Nephron (organoid): Measurements from ENCODE around the gene LANCL1.
"Not testable (repeated sequence)": the region's sequence is repeated elsewhere in the genome, so short reads cannot be mapped to it uniquely, and the experiment has no call there.

Experiments
- H3K27ac Mint-ChIP-seq, 3 experiments: 2 replicates each; pipeline ENCODE4 v1.8.0; 2020; ENCODE audit warnings: mixed read lengths in 3 of 3, mild to moderate bottlenecking in 2 of 3, moderate library complexity in 1 of 3
- H3K27me3 Mint-ChIP-seq: 2 replicates; pipeline ENCODE4 v1.8.0; 2021; ENCODE audit warnings: low read depth, mild to moderate bottlenecking, moderate library complexity, mixed read lengths
- H3K36me3 Mint-ChIP-seq: 2 replicates; pipeline ENCODE4 v1.8.0; 2020; ENCODE audit warnings: low read depth, mixed read lengths
- H3K4me1 Mint-ChIP-seq: 2 replicates; pipeline ENCODE4 v1.8.0; 2020; ENCODE audit warnings: mixed read lengths
- H3K4me3 Mint-ChIP-seq, 3 experiments: 2 replicates each; pipeline ENCODE4 v1.8.0; 2020; ENCODE audit warnings: mild to moderate bottlenecking in 3 of 3, mixed read lengths in 3 of 3, moderate library complexity in 2 of 3
- H3K9me3 Mint-ChIP-seq: 2 replicates; pipeline ENCODE4 v1.8.0; 2020; ENCODE audit warnings: mixed read lengths
- TF ChIP-seq, protein P1 (sequence below), 3 experiments: fragments of 200-600 bp; sonication (generic); IDR thresholded peaks; one replicate each; pipeline ENCODE4 v1.5.0; 2021; ENCODE audit warnings: antibody characterized with exemption in 3 of 3; ENCODE audit not compliant: unreplicated experiment in 3 of 3

LANCL1 gene

DNA sequence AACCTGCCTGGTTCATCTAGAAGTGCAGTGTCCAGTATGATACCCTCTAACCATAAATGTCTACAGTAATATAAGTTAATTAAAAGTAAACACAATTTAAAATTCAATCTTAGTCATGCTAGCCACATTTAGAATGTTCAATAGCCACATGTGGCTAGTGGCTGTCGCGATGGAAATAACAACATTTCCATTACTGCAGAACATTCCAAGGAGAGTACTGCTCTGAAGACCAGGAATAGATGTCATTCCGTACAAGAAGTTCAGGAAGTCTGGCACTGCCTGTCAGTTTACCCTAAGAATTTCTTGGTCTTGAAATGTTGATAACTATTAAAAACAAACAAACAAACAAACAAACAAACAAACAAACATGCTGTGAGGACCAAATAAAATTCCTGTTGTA lies 17.2 kb downstream of the LANCL1 start:
- Mint-ChIP-seq H3K4me1 (peaks cover 21% of the 10 kb centered on the region), H3K36me3 (peaks cover 72% of the 10 kb centered on the region), H3K4me3 (no peak overlapping the region), H3K27ac (no peak overlapping the region), H3K9me3 (no peaks in the 10 kb centered on the region), H3K27me3 (no peaks in the 10 kb centered on the region)
- TF ChIP-seq, protein P1, sequence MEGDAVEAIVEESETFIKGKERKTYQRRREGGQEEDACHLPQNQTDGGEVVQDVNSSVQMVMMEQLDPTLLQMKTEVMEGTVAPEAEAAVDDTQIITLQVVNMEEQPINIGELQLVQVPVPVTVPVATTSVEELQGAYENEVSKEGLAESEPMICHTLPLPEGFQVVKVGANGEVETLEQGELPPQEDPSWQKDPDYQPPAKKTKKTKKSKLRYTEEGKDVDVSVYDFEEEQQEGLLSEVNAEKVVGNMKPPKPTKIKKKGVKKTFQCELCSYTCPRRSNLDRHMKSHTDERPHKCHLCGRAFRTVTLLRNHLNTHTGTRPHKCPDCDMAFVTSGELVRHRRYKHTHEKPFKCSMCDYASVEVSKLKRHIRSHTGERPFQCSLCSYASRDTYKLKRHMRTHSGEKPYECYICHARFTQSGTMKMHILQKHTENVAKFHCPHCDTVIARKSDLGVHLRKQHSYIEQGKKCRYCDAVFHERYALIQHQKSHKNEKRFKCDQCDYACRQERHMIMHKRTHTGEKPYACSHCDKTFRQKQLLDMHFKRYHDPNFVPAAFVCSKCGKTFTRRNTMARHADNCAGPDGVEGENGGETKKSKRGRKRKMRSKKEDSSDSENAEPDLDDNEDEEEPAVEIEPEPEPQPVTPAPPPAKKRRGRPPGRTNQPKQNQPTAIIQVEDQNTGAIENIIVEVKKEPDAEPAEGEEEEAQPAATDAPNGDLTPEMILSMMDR (IDR thresholded peaks at IDR 0.05; ENCODE audit: unreplicated experiment in 3 of 3) = no peak

DNA sequence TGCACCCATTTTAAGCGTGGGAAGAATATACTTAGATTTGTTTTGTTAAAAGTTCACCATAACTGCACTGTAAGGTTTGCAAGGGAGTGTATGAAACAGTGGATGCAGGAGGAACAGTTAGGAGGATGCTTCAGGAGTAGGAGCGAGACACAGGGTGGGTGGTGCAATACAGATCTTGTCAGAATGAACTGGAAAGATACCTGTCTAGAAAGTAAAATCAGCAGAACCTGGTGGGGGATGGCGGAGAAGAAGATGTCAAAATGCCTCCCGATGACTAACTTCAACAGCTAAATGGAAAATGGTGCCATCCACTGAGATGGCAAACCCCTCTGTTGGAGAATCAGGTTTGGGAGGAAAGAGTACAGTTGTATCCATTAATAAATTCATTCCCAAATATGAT lies 18.2 kb downstream of the LANCL1 start:
- TF ChIP-seq, protein P1 (IDR thresholded peaks at IDR 0.05; ENCODE audit: unreplicated experiment in 3 of 3) = no peak
- peaks cover 77% of the 10 kb centered on the region for H3K36me3 Mint-ChIP-seq
- no peak overlapping the region for H3K4me3 Mint-ChIP-seq
- H3K9me3 Mint-ChIP-seq = no peaks in the 10 kb centered on the region
- H3K27me3 Mint-ChIP-seq = no peaks in the 10 kb centered on the region
- peaks cover 21% of the 10 kb centered on the region for H3K4me1 Mint-ChIP-seq
- H3K27ac Mint-ChIP-seq = peak overlapping the region in 1 of 3 experiments; percentile 30

DNA sequence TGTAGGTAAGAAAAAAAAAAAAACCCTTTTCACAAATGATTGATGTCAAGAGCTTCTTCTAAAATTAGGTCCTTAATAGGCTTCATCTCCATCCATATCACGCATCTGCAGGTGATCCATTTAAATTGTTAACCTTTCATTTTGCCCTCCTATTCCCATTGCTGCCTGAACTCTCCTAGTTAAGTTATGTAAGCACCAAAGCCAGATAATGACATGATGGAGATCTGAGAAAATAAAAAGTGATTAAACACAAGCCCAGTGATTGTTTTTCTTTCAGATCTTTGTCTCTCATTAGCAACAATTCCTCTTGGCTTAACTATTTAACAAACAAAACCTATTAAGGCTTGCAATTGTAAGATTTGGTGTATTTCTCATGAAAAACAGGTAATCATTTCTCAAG lies 20.0 kb downstream of the LANCL1 start:
- no peak overlapping the region for H3K27ac Mint-ChIP-seq
- H3K27me3 Mint-ChIP-seq = no peaks in the 10 kb centered on the region
- H3K4me3 Mint-ChIP-seq = no peak overlapping the region
- TF ChIP-seq, protein P1 (IDR thresholded peaks at IDR 0.05; ENCODE audit: unreplicated experiment in 3 of 3) = no peak
- peaks cover 21% of the 10 kb centered on the region for H3K4me1 Mint-ChIP-seq
- no peaks in the 10 kb centered on the region for H3K9me3 Mint-ChIP-seq
- H3K36me3 Mint-ChIP-seq = peaks cover 78% of the 10 kb centered on the region

DNA sequence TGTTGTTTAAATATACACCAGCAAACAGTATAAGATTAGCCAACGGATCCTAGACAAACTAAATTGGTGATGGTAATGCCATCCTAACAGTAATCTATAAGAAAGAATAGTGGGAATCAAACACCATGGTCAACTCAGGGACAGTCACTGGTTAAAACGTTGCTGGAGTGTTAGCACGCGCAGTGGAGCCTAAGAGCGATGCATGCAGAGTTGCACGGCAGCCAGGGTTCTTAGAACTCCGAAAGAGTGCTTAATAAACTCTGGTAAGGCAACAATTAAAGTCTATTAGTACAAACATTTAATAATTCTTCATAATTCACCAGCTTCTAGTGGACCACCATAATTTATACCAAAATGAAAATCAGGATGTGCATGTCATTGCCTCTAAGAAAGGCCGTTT lies 22.2 kb downstream of the LANCL1 start:
- H3K4me1 Mint-ChIP-seq = peaks cover 6% of the 10 kb centered on the region
- H3K27ac Mint-ChIP-seq = no peak overlapping the region
- peaks cover 81% of the 10 kb centered on the region for H3K36me3 Mint-ChIP-seq
- H3K27me3 Mint-ChIP-seq = no peaks in the 10 kb centered on the region
- TF ChIP-seq, protein P1 (IDR thresholded peaks at IDR 0.05; ENCODE audit: unreplicated experiment in 3 of 3) = no peak
- no peak overlapping the region for H3K4me3 Mint-ChIP-seq
- H3K9me3 Mint-ChIP-seq = peaks cover 16% of the 10 kb centered on the region

DNA sequence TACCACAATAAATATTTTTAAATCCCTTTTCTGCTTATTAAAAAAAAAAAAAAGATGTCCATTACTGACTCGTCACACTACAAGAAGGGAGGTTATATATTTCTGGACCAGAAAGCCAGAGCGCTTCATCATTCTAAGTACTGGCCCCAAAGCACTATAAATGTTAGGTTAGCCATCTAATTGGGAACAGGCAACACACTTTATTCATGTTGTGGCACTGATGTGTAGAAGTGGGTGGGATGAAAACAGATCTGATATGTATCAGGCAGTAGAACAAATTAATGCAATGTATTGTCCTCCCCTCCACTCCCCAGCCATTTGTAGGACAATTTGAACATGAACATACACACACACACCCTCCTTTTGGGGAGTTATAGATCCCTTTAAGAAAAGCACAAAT lies 24.4 kb downstream of the LANCL1 start:
- Mint-ChIP-seq H3K4me1 (no peaks in the 10 kb centered on the region), H3K9me3 (peaks cover 38% of the 10 kb centered on the region), H3K4me3 (no peak overlapping the region), H3K27ac (no peak overlapping the region), H3K36me3 (peaks cover 90% of the 10 kb centered on the region), H3K27me3 (no peaks in the 10 kb centered on the region)
- TF ChIP-seq, protein P1 (IDR thresholded peaks at IDR 0.05; ENCODE audit: unreplicated experiment in 3 of 3) = no peak

DNA sequence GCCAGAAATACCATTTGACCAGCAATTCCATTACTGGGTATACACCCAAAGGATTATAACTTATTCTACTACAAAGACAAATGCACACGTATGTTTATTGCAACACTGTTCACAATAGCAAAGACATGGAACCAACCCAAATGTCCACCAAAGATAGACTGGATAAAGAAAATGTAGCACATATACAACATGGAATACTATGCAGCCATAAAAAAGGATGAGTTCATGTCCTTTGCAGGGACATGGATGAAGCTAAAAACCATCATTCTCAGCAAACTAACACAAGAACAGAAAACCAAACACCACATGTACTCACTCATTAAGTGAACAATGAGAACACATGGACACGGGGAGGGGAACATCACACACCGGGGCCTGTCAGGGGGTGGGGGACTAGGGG lies 25.6 kb downstream of the LANCL1 start:
- not testable (repeated sequence) for H3K4me1 Mint-ChIP-seq, H3K4me3 Mint-ChIP-seq, H3K27ac Mint-ChIP-seq, H3K27me3 Mint-ChIP-seq
- Mint-ChIP-seq H3K36me3 (peaks cover 90% of the 10 kb centered on the region), H3K9me3 (peaks cover 47% of the 10 kb centered on the region)
